SK-MEL-5 (cell line): ENCODE results near the gene PARG. TPM values are rescaled to one million over a fixed set of nuclear protein-coding genes. Genes with fewer than 3 reads are reported as not detected.
"Not testable (repeated sequence)": the region's sequence is repeated elsewhere in the genome, so short reads cannot be mapped to it uniquely, and the experiment has no call there.

Experiments
- DNase-seq: peaks from one replicate; pipeline ENCODE4 v3.0.0-alpha.2; 2016; ENCODE audit warnings: low read depth, low spot score
- in situ Hi-C: cut with HindIII; loops from 2 replicates; pipeline ENCODE4 v1.10.0; 2016; ENCODE audit warnings: low sequenced_read_pairs, high pct_unique_total_duplicates, low pct_unique_long_range_greater_than_20kb
- polyA plus RNA-seq, 2 experiments: library from polyadenylated mRNA; depleted of rRNA; stranded (reverse); fragments of >200 nt; gene quantifications; 2 replicates each; pipeline ENCODE4 v1.2.3, GENCODE V29; 2015
- total RNA-seq: library from RNA; depleted of rRNA; stranded (reverse); fragments of >200 nt; shearing (Covaris generic); gene quantifications from 2 replicates; pipeline ENCODE4 v1.2.3, GENCODE V29; 2014; rRNA removed

Gene PARG
- 18.4 and 18.8 TPM in 2 replicates for total RNA-seq
- 11.7 and 15.8 TPM in 2 replicates for polyA plus RNA-seq (2015; cell fraction: cytosol; rRNA removed)
- polyA plus RNA-seq (2015; cell fraction: nucleus; rRNA removed): 23.2 and 25.0 TPM in 2 replicates

DNA sequence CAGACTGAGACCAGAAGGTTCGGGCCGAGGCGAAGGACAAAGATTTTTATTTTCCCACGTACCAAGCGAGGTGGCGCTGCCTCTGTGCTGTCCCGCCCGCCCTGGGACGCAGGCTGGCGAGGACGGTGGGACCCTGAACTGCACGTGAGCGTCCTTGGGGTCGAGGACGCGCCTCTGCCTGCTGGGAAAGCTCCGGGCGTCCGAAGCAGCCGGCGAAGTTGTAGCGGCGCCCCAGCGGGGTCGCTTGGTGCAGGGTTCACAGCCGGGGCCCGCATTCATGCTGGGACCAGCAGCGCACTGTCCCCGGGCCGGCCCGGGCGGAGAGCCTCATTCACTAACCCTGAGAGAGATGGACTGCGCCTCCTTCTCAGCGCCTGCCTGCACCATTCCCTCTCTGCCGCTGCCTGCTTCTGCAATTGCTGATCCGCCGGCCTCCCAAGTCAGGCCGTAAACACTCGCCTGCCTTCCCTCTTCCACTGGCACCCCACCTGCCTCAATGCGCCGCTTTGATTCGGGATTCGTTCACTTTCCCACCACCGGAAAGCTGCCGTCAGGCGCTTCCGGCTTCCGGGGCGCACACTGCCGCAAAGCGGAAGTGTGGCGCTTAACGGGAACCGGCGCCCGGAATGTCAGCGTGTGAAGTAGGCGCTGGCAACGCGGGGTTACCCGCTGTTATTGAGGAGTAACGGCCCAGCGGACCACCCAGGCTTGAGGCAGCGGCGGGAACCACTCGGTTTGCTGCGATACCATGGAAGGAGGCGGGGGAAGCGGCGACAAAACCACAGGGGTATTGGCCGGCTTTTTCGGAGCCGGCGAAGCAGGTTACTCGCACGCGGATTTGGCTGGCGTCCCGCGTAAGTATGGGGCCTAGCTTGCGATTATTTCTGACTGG, at the start of gene PARG, which contains the start of gene TIMM23B:
TSS of gene PARG (minus strand) at position 581 of the 892 bp plus-strand sequence. CDS start at position 279, 302 bp downstream.
TSS of gene TIMM23B (plus strand) at position 607 of the 892 bp plus-strand sequence. CDS start at position 749, 142 bp downstream.
- DNase-seq: peak; percentile 77
- in situ Hi-C loops: not testable (repeated sequence)

DNA sequence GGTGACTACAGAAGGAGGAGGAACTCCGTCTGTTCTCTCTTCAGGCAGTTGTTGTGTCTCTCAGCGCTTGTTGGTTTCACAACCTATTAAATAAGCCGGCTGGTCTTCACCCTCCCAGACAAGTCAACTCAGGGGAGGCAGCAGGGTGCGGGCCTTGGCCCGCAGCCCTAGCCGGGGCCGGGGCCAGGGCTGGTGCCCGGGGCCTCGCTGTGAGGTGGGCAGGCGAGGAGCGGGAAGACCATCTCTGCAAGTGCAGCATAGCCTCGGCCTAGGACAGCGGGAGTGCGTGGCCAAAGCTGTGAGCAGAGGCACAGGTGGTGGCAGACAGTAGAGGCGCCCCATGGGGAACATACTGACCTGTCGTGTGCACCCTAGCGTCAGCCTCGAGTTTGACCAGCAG, 46.5 kb upstream of the PARG start, which contains the start of gene AGAP6:
TSS of gene AGAP6 (plus strand) at position 31 of the 400 bp plus-strand sequence. CDS start at position 341, 310 bp downstream.
- in situ Hi-C loops, DNase-seq: not testable (repeated sequence)

GRCh38 chr10:49987207-49987606, 45.4 kb upstream of the PARG start:
- DNase-seq, in situ Hi-C loops: not testable (repeated sequence)

DNA sequence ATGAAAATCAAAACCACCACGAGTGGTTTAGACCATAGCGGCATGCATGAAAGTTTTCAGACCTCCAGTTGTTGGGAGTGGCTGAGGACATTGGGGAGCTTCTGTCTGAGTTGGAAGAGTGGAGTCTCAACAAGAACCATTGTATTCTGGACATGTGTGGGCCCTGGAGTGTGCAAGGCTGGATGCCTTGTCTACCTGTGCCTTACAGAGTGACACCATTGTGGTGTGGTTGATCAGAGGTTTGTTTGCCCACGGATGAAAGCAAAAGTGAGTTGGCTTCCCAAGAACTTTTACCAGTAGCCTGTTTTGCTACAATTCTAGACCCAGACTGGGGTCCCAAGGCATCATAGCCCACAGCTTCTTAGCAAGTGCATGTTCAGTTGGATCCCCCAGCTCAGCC, 35.9 kb upstream of the PARG start:
- in situ Hi-C loops: not testable (repeated sequence)

GRCh38 chr10:49972094-49972493, 30.3 kb upstream of the PARG start:
- in situ Hi-C loops, DNase-seq: not testable (repeated sequence)

More for the DNA sequence above, 35.9 kb upstream of the PARG start:
- DNase-seq: not testable (repeated sequence)

DNA sequence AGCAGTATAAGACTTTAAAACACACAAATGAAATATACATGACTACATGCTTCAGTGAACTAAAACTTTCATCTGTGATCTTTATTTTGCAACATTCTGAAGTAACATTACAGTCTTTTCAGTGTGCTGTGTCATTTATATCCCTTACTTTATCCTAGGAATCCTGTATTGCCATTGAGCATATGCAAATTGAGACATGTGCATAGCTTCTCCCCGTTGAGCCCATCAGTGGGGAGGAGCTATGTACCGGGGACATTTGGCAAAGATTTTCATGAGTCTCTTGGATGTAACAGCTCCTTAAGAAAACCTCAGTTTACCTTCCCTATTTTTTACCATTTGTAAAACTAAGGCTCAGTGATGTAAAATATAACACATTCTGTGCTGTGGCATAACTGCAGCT, 29.6 kb upstream of the PARG start:
- in situ Hi-C loops, DNase-seq: not testable (repeated sequence)

DNA sequence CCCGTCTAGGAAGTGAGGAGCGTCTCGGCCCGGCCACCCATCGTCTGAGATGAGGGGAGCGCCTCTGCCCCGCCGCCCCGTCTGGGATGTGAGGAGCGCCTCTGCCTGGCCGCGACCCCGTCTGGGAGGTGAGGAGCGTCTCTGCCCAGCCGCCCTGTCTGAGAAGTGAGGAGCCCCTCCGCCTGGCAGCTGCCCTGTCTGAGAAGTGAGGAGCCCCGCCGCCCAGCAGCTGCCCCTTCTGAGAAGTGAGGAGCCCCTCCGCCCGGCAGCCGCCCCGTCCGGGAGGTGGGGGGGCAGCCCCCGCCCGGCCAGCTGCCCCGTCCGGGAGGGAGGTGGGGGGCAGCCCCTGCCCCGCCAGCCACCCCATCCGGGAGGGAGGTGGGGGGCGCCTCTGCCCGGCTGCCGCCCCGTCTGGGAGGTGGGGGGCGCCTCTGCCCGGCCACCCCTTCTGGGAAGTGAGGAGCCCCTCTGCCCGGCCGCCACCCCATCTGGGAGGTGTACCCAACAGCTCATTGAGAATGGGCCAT, 28.6 kb upstream of the PARG start:
- in situ Hi-C loops: not testable (repeated sequence)

DNA sequence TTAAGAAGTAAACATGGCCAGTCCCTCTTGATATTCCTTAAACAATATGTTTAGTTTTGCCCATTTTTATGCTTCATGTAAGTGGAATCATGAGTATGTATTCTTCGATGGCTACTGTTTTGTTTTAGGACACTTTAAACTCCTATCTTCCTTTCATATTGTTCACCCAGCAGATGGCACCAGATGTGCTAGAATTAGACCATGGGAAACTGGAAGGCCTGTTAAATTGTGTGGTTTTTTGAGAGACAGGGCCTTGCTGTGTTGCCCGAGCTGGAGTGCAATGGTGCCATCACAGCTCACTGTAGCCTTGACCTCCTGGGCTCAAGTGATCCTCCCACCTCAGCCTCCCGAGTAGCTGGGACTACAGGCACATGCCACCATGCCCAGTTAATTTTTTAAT, 11.3 kb upstream of the PARG start:
- in situ Hi-C loops: not testable (repeated sequence)
- peak; percentile 33 for DNase-seq

More for the DNA sequence above, 28.6 kb upstream of the PARG start:
- not testable (repeated sequence) for DNase-seq

DNA sequence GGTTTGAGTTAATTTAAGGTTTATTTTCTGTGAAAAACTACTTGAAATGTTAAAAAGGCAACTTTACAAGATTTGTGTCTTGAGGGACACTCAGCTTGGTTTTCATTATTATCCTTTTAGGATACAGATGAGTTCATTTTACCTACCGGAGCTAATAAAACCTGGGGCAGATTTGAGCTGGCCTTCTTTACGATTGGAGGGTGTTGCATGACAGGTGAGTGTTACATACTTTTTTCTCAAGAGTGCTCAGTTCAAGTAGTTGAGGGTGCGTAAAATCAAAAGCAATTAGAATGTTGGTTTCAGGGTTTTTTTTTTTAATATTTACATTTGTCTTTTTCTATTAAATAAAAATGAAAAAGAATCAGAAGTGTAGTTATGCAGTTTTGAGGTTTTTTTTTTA, 10.2 kb upstream of the PARG start:
- in situ Hi-C loops, DNase-seq: not testable (repeated sequence)

DNA sequence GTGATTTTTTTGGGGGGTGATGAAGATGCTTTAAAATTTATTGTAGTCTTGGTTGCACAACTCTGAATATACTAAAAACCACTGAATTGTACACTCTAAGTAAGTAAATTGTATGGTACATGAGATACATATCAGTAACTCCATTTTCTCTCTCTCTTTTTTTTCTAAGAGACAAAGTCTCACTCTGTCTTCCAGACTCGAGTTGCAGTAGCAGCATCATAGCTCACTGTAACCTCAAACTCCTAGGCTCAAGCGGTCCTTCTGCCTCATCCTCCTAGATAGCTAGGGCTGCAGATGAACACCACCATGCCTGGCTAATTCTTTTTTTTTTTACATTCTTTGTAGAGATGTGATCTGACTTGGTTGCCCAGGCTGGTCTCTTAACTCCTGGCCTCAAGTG, 6.9 kb upstream of the PARG start:
- DNase-seq, in situ Hi-C loops: not testable (repeated sequence)

GRCh38 chr10:49948142-49948541, 6.3 kb upstream of the PARG start:
- DNase-seq, in situ Hi-C loops: not testable (repeated sequence)

GRCh38 chr10:49943607-49944006, 1.8 kb upstream of the PARG start:
- DNase-seq: not testable (repeated sequence)

DNA sequence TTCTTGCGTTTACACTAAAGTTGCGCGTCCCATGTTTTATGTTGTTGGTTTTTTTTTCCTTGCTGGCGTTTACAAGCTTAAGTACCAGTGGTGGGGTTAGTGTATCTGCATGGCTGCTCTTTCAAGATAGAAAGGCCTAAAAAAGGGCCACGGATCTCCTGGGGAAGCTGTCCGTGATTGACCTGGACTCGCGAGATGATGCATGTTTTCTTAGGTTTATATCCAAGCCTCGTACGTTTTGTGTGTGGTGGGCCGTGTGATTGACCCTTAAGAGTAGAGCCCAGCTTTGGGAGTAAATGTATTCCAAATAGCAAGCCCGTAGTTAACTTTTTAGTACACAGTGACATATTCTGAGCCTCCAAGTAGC, 495 bp upstream of the PARG start:
- DNase-seq, in situ Hi-C loops: not testable (repeated sequence)

More at GRCh38 chr10:49943607-49944006, 1.8 kb upstream of the PARG start:
- in situ Hi-C loops: not testable (repeated sequence)

- DNase-seq, in situ Hi-C loops: not testable (repeated sequence)
These were observed 9.7 kb downstream of the PARG start for GRCh38 chr10:49931959-49932728.

- DNase-seq, in situ Hi-C loops: not testable (repeated sequence)
These were observed 10.6 kb downstream of the PARG start for GRCh38 chr10:49931276-49931675.

- DNase-seq, in situ Hi-C loops: not testable (repeated sequence)
These were observed 18.3 kb downstream of the PARG start for GRCh38 chr10:49923572-49923971.

- DNase-seq, in situ Hi-C loops: not testable (repeated sequence)
These were observed 19.8 kb downstream of the PARG start for GRCh38 chr10:49922041-49922440.
